Left lung (tissue), 10 donors: ENCODE results near the gene DAZL. TPM values are rescaled to one million over a fixed set of nuclear protein-coding genes. Genes with fewer than 3 reads are reported as not detected.

Experiments used
- ATAC-seq: fragments of 200-7000 bp; cut with Tn5 transposase; one replicate; pipeline ENCODE4 v1.9.1; 2020; ENCODE audit warnings: moderate library complexity
- DNase-seq, 4 donors: peaks; one replicate each; pipeline ENCODE4 v3.0.0-alpha.2; 2013 to 2020
- H3K27ac ChIP-seq, 2 donors: fragments of 200-600 bp; sonication (generic) in 1 of 2; one replicate each; pipeline versions ENCODE4 v1.5.0 to v1.8.0; 2020 to 2021
- H3K27me3 ChIP-seq, 2 donors: fragments of 200-600 bp; sonication (generic) in 1 of 2; one replicate each; pipeline versions ENCODE4 v1.5.0 to v1.8.0; 2020 to 2021
- H3K36me3 ChIP-seq, 2 donors: fragments of 200-600 bp; sonication (generic) in 1 of 2; one replicate each; pipeline versions ENCODE4 v1.5.0 to v1.8.0; 2020 to 2021
- H3K4me1 ChIP-seq, 2 donors: fragments of 200-600 bp; one replicate each; pipeline ENCODE4 v1.8.0; 2021
- H3K4me3 ChIP-seq, 2 donors: fragments of 200-600 bp; sonication (generic) in 1 of 2; one replicate each; pipeline versions ENCODE4 v1.5.0 to v1.8.0; 2020 to 2021; ENCODE audit warnings: mild to moderate bottlenecking in 1 of 2
- H3K9me3 ChIP-seq, 2 donors: fragments of 200-600 bp; sonication (generic) in 1 of 2; one replicate each; pipeline versions ENCODE4 v1.5.0 to v1.8.0; 2020 to 2021
- intact Hi-C, 2 donors: fragments of 100-400 bp; cut with DNase I; formaldehyde crosslinking; loops; one replicate each; pipeline versions ENCODE4 v1.11.2 to v1.14.2; 2022
- polyA plus RNA-seq, 6 donors: library from polyadenylated mRNA; unstranded; fragments of 120-200 nt; gene quantifications; one replicate each; pipeline ENCODE4 v1.2.1, GENCODE V29; 2013; ENCODE audit not compliant: insufficient read length in 6 of 6
- total RNA-seq, 2 donors: library from RNA; stranded (reverse); fragmentation: NEBNext Ultra II Directional; extraction: Animal tissue kit (Norgen Biotek cat#: 25700); gene quantifications; one replicate each; pipeline ENCODE4 v1.2.1, GENCODE V29; 2021
- TF ChIP-seq, protein P1 (sequence below), 2 donors: fragments of 200-600 bp; sonication (generic) in 1 of 2; IDR thresholded peaks; one replicate each; pipeline versions ENCODE4 v1.5.0 to v1.8.0; 2021; ENCODE audit warnings: antibody characterized with exemption in 2 of 2
- donor health status: DM: no; HTN: yes; CAD: no.
- donor health status: DM: no; HTN: no; CAD: no.

Gene DAZL
- total and polyA plus RNA-seq, 8 donors: not detected

DNA sequence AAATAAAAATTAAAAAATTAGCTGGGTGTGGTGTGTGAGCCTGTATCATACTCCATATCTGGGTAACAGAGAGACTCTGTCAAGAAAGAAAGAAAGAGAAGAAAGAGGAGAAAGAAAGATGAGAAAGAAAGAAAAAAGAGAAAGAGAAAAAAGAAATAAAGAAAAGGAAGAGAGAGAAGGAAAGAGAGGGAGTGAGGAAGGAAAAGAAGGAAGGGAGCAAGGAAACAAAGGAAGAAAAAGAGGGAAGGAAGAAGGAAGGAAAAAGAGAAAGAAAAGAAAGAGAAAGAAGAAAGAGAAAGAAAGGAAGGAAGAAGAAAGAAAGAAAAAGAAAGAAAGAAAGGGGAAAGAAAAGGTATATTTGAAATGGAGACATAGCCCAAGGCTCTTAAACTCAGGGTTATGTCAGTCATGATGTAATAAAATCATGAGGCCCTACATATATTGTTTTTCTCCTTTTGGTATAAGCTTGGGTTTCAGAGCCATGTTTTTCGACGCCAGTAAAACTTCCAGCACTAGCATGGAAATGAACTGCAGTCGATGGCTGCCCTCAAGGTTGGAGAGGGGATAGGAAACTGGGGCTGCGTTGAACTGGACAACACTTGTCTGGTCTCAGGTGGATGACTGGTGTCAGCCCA lies 53.8 kb downstream of the DAZL start:
- no peaks in the 10 kb centered on the region for H3K27me3 ChIP-seq
- ATAC-seq: no peak
- H3K27ac ChIP-seq: no peak overlapping the region
- H3K4me3 ChIP-seq: no peak overlapping the region
- intact Hi-C loops: loop anchor here in 1 of 2 donors (5.0 kb wide), 1 partner anchor 264 kb away; no protein-coding TSS in a partner anchor
- TF ChIP-seq, protein P1, sequence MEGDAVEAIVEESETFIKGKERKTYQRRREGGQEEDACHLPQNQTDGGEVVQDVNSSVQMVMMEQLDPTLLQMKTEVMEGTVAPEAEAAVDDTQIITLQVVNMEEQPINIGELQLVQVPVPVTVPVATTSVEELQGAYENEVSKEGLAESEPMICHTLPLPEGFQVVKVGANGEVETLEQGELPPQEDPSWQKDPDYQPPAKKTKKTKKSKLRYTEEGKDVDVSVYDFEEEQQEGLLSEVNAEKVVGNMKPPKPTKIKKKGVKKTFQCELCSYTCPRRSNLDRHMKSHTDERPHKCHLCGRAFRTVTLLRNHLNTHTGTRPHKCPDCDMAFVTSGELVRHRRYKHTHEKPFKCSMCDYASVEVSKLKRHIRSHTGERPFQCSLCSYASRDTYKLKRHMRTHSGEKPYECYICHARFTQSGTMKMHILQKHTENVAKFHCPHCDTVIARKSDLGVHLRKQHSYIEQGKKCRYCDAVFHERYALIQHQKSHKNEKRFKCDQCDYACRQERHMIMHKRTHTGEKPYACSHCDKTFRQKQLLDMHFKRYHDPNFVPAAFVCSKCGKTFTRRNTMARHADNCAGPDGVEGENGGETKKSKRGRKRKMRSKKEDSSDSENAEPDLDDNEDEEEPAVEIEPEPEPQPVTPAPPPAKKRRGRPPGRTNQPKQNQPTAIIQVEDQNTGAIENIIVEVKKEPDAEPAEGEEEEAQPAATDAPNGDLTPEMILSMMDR (IDR thresholded peaks at IDR 0.05): no peak
- peaks cover 0 to 5% of the 10 kb centered on the region in 2 donors for H3K4me1 ChIP-seq
- DNase-seq: no peak
- no peaks in the 10 kb centered on the region for H3K9me3 ChIP-seq
- H3K36me3 ChIP-seq: no peaks in the 10 kb centered on the region

DNA sequence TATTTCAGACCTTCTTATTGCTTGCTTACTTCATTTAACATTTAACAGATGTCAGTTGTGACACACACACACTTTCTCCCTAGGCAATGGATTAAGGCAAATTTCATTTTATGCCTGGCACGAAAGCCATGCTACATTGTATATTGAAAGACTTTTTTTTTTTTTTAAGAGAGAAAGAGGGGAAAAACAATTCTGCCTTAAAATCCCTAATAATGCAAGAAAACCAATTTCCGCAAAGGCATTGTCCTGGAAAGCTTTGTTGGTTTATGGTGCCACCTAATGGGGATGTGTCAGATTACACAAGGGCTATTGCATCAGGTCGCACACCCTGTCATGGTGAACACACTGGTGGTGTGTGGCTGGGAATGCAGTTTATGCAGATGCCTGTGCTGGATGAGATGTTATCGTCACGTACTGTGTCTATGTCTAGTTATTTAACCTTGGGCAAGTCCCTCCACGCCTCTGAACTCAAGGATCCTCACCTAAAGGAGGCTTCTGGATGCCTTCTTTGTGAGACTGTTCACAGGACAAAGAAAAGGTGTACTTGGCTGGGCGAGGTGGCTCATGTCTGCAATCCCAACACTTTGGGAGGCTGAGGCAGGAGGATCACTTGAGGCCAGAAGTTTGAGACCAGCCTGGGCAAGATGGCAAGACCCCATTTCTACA lies 54.4 kb downstream of the DAZL start:
- no peaks in the 10 kb centered on the region for H3K9me3 ChIP-seq
- no peaks in the 10 kb centered on the region for H3K27me3 ChIP-seq
- intact Hi-C loops: loop anchor here in 1 of 2 donors (5.0 kb wide), 1 partner anchor 264 kb away; no protein-coding TSS in a partner anchor
- ATAC-seq (peak; percentile 99), DNase-seq (peak in 3 of 4 donors; percentile 54 to 89 (median 81))
- no peak overlapping the region for H3K27ac ChIP-seq
- H3K4me1 ChIP-seq: peaks cover 0 to 5% of the 10 kb centered on the region in 2 donors
- H3K36me3 ChIP-seq: no peaks in the 10 kb centered on the region
- TF ChIP-seq, protein P1 (IDR thresholded peaks at IDR 0.05): peak; percentile 76 to 85
- H3K4me3 ChIP-seq: no peak overlapping the region

DNA sequence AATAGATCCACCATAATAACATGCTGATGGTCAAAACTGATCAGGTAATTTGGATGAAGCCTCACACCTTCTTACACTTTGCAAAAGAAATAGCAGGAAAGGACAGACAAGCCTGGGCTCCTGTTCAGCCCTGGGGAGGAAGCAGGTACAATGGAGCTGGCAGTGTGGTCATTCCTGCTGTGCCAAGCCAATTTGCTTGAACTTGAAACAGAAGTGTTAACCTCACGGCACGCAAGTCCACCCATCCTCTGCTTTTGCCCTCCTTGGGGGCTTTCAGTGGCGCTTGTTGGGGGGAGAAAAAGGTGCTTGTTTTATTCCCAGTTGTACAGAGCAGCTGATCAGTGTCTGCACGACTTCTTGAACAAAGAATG lies 54.9 kb downstream of the DAZL start:
- intact Hi-C loops: loop anchor here in 1 of 2 donors (5.0 kb wide), 1 partner anchor 263 kb away; no protein-coding TSS in a partner anchor
- DNase-seq (no peak), ATAC-seq (peak; percentile 24)
- H3K4me1 ChIP-seq: peaks cover 0 to 5% of the 10 kb centered on the region in 2 donors
- H3K36me3 ChIP-seq: no peaks in the 10 kb centered on the region
- TF ChIP-seq, protein P1 (IDR thresholded peaks at IDR 0.05): no peak
- H3K9me3 ChIP-seq: no peaks in the 10 kb centered on the region
- no peak overlapping the region for H3K27ac ChIP-seq
- H3K4me3 ChIP-seq: no peak overlapping the region
- H3K27me3 ChIP-seq: no peaks in the 10 kb centered on the region

DNA sequence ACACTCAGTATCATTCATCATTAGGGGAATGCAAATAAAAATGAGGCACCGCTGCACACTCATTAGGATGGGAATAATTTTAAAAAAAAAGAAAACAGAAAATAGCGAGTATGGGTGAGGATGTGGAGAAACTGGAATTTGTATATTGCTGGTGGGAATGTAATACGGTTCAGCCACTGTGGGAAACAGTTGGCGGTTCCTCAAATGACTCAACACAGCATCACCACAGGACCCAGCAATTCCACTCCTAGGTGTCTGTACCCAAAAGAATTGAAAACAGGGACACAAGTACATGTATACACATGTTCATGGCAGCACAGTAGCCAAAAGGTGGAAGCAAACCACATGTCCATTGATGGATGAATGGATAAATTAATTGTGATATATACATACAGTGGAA lies 56.5 kb downstream of the DAZL start:
- Histone ChIP-seq H3K4me1 (peaks cover 0 to 5% of the 10 kb centered on the region in 2 donors), H3K4me3 (no peak overlapping the region), H3K36me3 (no peaks in the 10 kb centered on the region), H3K27ac (no peak overlapping the region), H3K27me3 (no peaks in the 10 kb centered on the region), H3K9me3 (no peaks in the 10 kb centered on the region)
- no peak for DNase-seq
- intact Hi-C loops: no loop called here
- no peak for ATAC-seq
- TF ChIP-seq, protein P1 (IDR thresholded peaks at IDR 0.05): no peak

DNA sequence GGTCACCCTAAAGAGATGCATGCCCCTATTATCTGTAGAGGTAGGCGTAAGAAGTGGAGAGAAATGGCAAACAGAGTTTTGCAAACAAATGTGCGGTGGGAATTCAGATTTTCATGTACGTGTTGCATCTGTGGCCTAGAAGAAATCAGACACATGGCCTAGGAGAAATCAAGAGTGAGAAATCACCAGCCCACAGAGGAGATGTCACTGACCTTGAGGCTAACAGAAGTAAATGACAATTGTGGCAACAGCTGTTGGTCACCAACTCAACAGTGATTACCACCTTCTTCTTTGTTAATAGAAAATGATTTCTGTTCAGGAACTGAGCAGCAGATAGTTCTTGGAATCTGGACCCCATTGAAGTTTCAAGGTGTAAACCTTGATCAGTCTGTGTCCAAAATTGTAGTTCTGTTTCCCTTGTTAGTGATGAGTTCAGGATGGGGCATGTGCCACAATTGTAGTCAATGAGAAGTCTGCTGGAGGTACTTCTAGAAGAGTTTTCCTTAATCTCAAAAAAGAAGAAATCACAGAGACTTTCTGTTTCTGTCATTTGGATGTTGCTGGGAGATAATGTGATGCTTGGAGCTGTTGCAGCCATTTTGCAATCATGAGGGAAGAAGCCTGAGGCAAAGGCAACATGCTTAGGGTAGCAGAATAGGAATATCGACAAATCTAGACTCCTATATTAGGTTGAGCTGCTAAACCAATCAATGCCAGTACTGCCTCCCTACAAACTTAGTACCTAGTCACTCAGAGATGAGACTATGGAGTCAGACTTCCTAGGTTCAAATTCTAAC lies 57.5 kb downstream of the DAZL start:
- DNase-seq (no peak), ATAC-seq (no peak)
- Histone ChIP-seq H3K27ac (no peak overlapping the region), H3K9me3 (no peaks in the 10 kb centered on the region), H3K4me1 (peaks cover 0 to 5% of the 10 kb centered on the region in 2 donors), H3K36me3 (no peaks in the 10 kb centered on the region), H3K4me3 (no peak overlapping the region), H3K27me3 (no peaks in the 10 kb centered on the region)
- intact Hi-C loops: no loop called here
- TF ChIP-seq, protein P1 (IDR thresholded peaks at IDR 0.05): no peak
